RWPE1 (cell line): ENCODE measurements around the gene CKB.
A peak's percentile ranks its signal among the peaks of the same experiment; 100 is the strongest.

Experiments used
- CTCF ChIA-PET: fragments of 350-600 bp; sonication (Branson Sonifier 250); formaldehyde crosslinking; extraction: SDS; loops from one replicate; lab custom pipeline; 2021; lab: Yijun Ruan, JAX
- POLR2A ChIA-PET: fragments of 400-600 bp; formaldehyde crosslinking; extraction: SDS; loops from one replicate; lab custom pipeline; 2020; ENCODE audit warnings: antibody characterized with exemption; ENCODE audit not compliant: low non-redundant PET; lab: Yijun Ruan, JAX
- DNase-seq: peaks from one replicate; pipeline ENCODE4 v3.0.0; 2012; ENCODE audit warnings: low spot score
- H3K27ac ChIP-seq: fragments of 450-650 bp; 2 replicates; pipeline ENCODE4 v1.5.1; 2017
- CTCF ChIP-seq: fragments of 450-650 bp; conservative IDR thresholded peaks from 2 replicates; pipeline ENCODE4 v1.5.1; 2017; ENCODE audit warnings: low read depth, mild to moderate bottlenecking

The CKB gene

GRCh38 chr14:103523575-103523954, 935 bp upstream of the CKB start:
- TF ChIP-seq CTCF = no peak
- CTCF ChIA-PET = interaction anchor here (0.6 kb wide), 1 partner anchor 18 kb away, joined by 6 read pairs; no protein-coding TSS in a partner anchor
- peak overlapping the region; percentile 100 for H3K27ac ChIP-seq
- POLR2A ChIA-PET = no interaction called here
- DNase-seq = no peak

- POLR2A ChIA-PET = interaction anchor here (1.0 to 2.0 kb wide), 2 partner anchors 9 to 18 kb away, joined by 4 to 8 read pairs; no protein-coding TSS in a partner anchor
Measured at GRCh38 chr14:103521951-103522563, 573 bp downstream of the CKB start.

GRCh38 chr14:103521438-103521950, 1.1 kb downstream of the CKB start:
- no peak for DNase-seq
- ChIA-PET POLR2A (interaction anchor here (0.6 to 2.0 kb wide), 2 partner anchors 19 to 21 kb away, joined by 3 to 4 read pairs; no protein-coding TSS in a partner anchor), CTCF (interaction anchor here (0.6 to 6.2 kb wide), 6 partner anchors 9 to 31 kb away, joined by 3 to 57 read pairs (median 4); no protein-coding TSS in a partner anchor)
- peak overlapping the region; percentile 100 for H3K27ac ChIP-seq
- TF ChIP-seq CTCF = no peak

More at GRCh38 chr14:103521951-103522563, 573 bp downstream of the CKB start:
- no peak for TF ChIP-seq CTCF
- CTCF ChIA-PET = interaction anchor here (0.6 to 6.2 kb wide), 6 partner anchors 8 to 35 kb away, joined by 3 to 57 read pairs (median 4); no protein-coding TSS in a partner anchor
- DNase-seq = no peak
- peak overlapping the region; percentile 100 for H3K27ac ChIP-seq

- POLR2A ChIA-PET = interaction anchor here (0.6 to 2.0 kb wide), 2 partner anchors 19 to 22 kb away, joined by 3 to 4 read pairs; no protein-coding TSS in a partner anchor
- DNase-seq = peak; percentile 64
Measured at GRCh38 chr14:103520657-103521437, 1.8 kb downstream of the CKB start.

GRCh38 chr14:103520269-103520656, 2.4 kb downstream of the CKB start:
- ChIA-PET POLR2A (no interaction called here), CTCF (interaction anchor here (0.6 to 6.2 kb wide), 5 partner anchors 14 to 125 kb away, joined by 3 to 57 read pairs (median 5); no protein-coding TSS in a partner anchor)
- H3K27ac ChIP-seq = peak overlapping the region; percentile 100
- TF ChIP-seq CTCF = no peak
- DNase-seq = no peak

More at GRCh38 chr14:103520657-103521437, 1.8 kb downstream of the CKB start:
- TF ChIP-seq CTCF = peak; percentile 74
- CTCF ChIA-PET = interaction anchor here (0.6 to 6.2 kb wide), 6 partner anchors 10 to 124 kb away, joined by 3 to 57 read pairs (median 4); no protein-coding TSS in a partner anchor
- peak overlapping the region; percentile 100 for H3K27ac ChIP-seq

- peak overlapping the region; percentile 100 for H3K27ac ChIP-seq
- ChIA-PET POLR2A (no interaction called here), CTCF (interaction anchor here (0.7 to 6.2 kb wide), 4 partner anchors 9 to 1558 kb away, joined by 3 to 57 read pairs (median 10); partner anchors contain the start of gene TRMT61A)
- no peak for TF ChIP-seq CTCF
- DNase-seq = no peak
Measured at GRCh38 chr14:103519837-103520212, 2.8 kb downstream of the CKB start.
